Measurements from ENCODE around the gene ZNF683. TPM values are rescaled to one million over a fixed set of nuclear protein-coding genes. Genes with fewer than 3 reads are reported as not detected.

The ZNF683 gene
- total and polyA plus RNA-seq, 4 donors: 0.17 to 0.55 (median 0.40) TPM; not detected in 1

DNA sequence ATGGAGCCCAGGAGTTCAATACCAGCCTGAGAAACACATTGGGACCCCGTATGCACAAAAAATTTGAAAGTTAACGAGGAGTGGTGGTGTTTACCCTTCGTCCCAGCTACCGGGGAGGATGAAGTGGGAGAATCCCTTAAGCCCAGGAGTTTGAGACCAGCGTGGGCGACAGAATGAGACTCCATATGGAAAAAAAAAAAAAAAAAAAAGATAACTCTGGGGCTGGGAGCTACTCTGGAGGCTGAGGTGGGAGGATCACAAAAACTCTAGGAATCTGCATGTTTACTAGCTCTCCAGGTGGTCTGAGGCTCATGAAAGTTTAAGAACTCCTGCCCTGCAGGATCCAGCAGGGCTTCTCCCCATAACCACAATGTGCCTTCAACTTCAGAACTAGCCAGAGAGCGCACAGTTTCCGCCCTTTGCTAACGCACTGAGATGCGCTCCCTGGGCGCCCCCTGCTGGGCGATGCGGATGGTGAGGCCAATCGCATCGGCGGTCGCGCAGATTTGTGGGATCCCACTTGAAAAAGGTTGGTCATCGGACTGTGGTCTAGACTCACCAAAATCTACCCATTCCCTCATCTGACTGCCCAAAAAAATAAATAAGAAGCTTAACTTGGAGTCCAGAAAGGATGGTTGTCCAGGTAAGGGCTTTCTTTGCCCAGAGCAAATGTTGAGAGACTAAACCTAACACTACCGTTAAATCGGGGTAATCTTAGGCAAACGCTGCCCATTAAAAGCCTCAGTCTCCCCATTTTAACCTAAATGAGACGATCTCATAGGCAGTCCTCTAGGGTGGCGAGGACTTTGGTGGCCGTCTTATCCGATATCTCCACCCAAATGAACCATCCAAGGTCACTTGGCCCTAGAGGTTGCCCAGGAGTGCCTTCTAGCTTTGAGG is 8.8 kb downstream of the ZNF683 start:
- H3K9me3 ChIP-seq (ENCODE audit: control insufficient read depth in 4 of 4, insufficient read depth in 3 of 4, low read length in 3 of 4): no peaks in the 10 kb centered on the region
- no peak overlapping the region for H3K4me3 ChIP-seq
- H3K4me1 ChIP-seq (ENCODE audit: control insufficient read depth in 5 of 5, insufficient read depth in 5 of 5, low read length in 5 of 5): peaks cover 0 to 6% (median 0%) of the 10 kb centered on the region in 5 donors
- peaks cover 11 to 31% (median 19%) of the 10 kb centered on the region in 3 donors for H3K27me3 ChIP-seq (ENCODE audit: control insufficient read depth in 3 of 3, insufficient read depth in 3 of 3, low read length in 2 of 3)
- peak; percentile 78 for TF ChIP-seq CTCF (IDR thresholded peaks at IDR 0.05; ENCODE audit: control extremely low read depth, extremely low read depth)
- no peak overlapping the region for H3K9ac ChIP-seq (ENCODE audit: insufficient read depth in 1 of 2, low read length in 2 of 2)
- DNase-seq (peak; percentile 71 to 78 (median 71)), ATAC-seq (ENCODE audit: insufficient read depth, low FRiP score) (peak; percentile 78)
- WGBS, 2 donors: 34 to 39% methylated on average over 26 of the region's 26 CpGs
- H3K27ac ChIP-seq (ENCODE audit: low read depth in 1 of 2, low read length in 1 of 2): no peak overlapping the region
- no peaks in the 10 kb centered on the region for H3K36me3 ChIP-seq (ENCODE audit: control insufficient read depth in 4 of 4, insufficient read depth in 4 of 4, low read length in 4 of 4)

DNA sequence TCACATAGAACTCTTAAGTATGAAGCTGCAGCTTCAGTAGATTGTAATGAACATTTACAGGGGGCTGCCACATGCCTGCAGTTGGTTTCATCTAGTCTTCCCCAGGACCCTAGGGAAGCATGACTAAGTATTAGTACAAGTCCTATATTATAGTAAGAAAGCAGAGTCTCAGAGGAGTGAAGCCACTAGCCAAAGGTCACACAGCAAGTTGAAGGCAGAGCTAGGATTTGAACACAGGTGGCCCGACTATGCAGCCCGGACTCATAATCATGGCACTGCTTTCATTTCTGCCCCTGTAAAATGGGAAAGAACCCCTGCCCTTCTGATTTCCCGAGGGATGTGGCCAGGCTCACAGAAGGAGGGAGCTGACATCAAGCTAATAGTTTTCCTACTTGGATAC is 10.2 kb downstream of the ZNF683 start:
- Histone ChIP-seq H3K9ac (ENCODE audit: insufficient read depth in 1 of 2, low read length in 2 of 2) (no peak overlapping the region), H3K4me3 (no peak overlapping the region), H3K9me3 (ENCODE audit: control insufficient read depth in 4 of 4, insufficient read depth in 3 of 4, low read length in 3 of 4) (no peaks in the 10 kb centered on the region), H3K4me1 (ENCODE audit: control insufficient read depth in 5 of 5, insufficient read depth in 5 of 5, low read length in 5 of 5) (peaks cover 0 to 6% (median 0%) of the 10 kb centered on the region in 5 donors), H3K27ac (ENCODE audit: low read depth in 1 of 2, low read length in 1 of 2) (no peak overlapping the region), H3K36me3 (ENCODE audit: control insufficient read depth in 4 of 4, insufficient read depth in 4 of 4, low read length in 4 of 4) (no peaks in the 10 kb centered on the region), H3K27me3 (ENCODE audit: control insufficient read depth in 3 of 3, insufficient read depth in 3 of 3, low read length in 2 of 3) (peaks cover 11 to 38% (median 26%) of the 10 kb centered on the region in 3 donors)
- WGBS, 2 donors: 91 to 93% methylated on average over 3 of the region's 3 CpGs
- ATAC-seq (ENCODE audit: insufficient read depth, low FRiP score) (no peak), DNase-seq (no peak)
- TF ChIP-seq CTCF (IDR thresholded peaks at IDR 0.05; ENCODE audit: control extremely low read depth, extremely low read depth): no peak

- ATAC-seq (ENCODE audit: insufficient read depth, low FRiP score) (no peak), DNase-seq (no peak)
- no peak for TF ChIP-seq CTCF (IDR thresholded peaks at IDR 0.05; ENCODE audit: control extremely low read depth, extremely low read depth)
- H3K36me3 ChIP-seq (ENCODE audit: control insufficient read depth in 4 of 4, insufficient read depth in 4 of 4, low read length in 4 of 4): no peaks in the 10 kb centered on the region
- H3K27me3 ChIP-seq (ENCODE audit: control insufficient read depth in 3 of 3, insufficient read depth in 3 of 3, low read length in 2 of 3): peaks cover 11 to 38% (median 26%) of the 10 kb centered on the region in 3 donors
- no peaks in the 10 kb centered on the region for H3K9me3 ChIP-seq (ENCODE audit: control insufficient read depth in 4 of 4, insufficient read depth in 3 of 4, low read length in 3 of 4)
- 86 to 92% methylated on average over 12 of the region's 12 CpGs for WGBS, 2 donors
- H3K4me3 ChIP-seq: no peak overlapping the region
- H3K27ac ChIP-seq (ENCODE audit: low read depth in 1 of 2, low read length in 1 of 2): no peak overlapping the region
- H3K9ac ChIP-seq (ENCODE audit: insufficient read depth in 1 of 2, low read length in 2 of 2): no peak overlapping the region
- peaks cover 0 to 6% (median 0%) of the 10 kb centered on the region in 5 donors for H3K4me1 ChIP-seq (ENCODE audit: control insufficient read depth in 5 of 5, insufficient read depth in 5 of 5, low read length in 5 of 5)
Observed at GRCh38 chr1:26361605-26362122, 10.9 kb downstream of the ZNF683 start.

Measured in lung (tissue), 12 donors.